Vagina (tissue), 2 donors: ENCODE data around the gene HDAC8. TPM values are rescaled to one million over a fixed set of nuclear protein-coding genes. Genes with fewer than 3 reads are reported as not detected.

Experiments
- DNase-seq, 2 donors: peaks; one replicate each; pipeline ENCODE4 v3.0.0-alpha.2; 2017; ENCODE audit errors: extremely low spot score in 2 of 2
- H3K27ac ChIP-seq: fragments of 200-600 bp; sonication (generic); one replicate; pipeline ENCODE4 v1.5.1; 2019
- H3K27me3 ChIP-seq: fragments of 200-600 bp; sonication (generic); one replicate; pipeline ENCODE4 v1.5.1; 2019
- H3K36me3 ChIP-seq, 2 donors: fragments of 200-600 bp; sonication (generic); one replicate each; pipeline ENCODE4 v1.5.1; 2017 to 2019
- H3K4me1 ChIP-seq: fragments of 200-600 bp; sonication (generic); one replicate; pipeline ENCODE4 v1.5.1; 2019
- H3K4me3 ChIP-seq, 2 donors: fragments of 200-600 bp; sonication (generic); 1 replicate in 1 of 2; 2 replicates in 1 of 2; pipeline ENCODE4 v1.5.1; 2016 to 2019
- H3K9me3 ChIP-seq: fragments of 200-600 bp; sonication (generic); one replicate; pipeline ENCODE4 v1.5.1; 2019
- POLR2A ChIP-seq, 2 donors: fragments of 450-650 bp; IDR thresholded peaks; one replicate each; pipeline ENCODE4 v1.6.1; 2017; ENCODE audit warnings: antibody characterized with exemption in 2 of 2, mild to moderate bottlenecking in 2 of 2, moderate library complexity in 2 of 2
- POLR2AphosphoS5 ChIP-seq, 2 donors: sonication (generic); formaldehyde crosslinking; IDR thresholded peaks; one replicate each; pipeline ENCODE4 v1.9.0; 2017; ENCODE audit warnings: antibody characterized with exemption in 2 of 2, mild to moderate bottlenecking in 2 of 2, low read depth in 1 of 2; ENCODE audit not compliant: insufficient read depth in 1 of 2
- intact Hi-C: fragments of 100-400 bp; cut with DNase I; formaldehyde crosslinking; loops from one replicate; pipeline ENCODE4 v1.15.1; 2023
- total RNA-seq: library from RNA; depleted of rRNA; stranded (reverse); fragments of >200 nt; gene quantifications from one replicate; pipeline ENCODE4 v1.2.3, GENCODE V29; 2016
- TF ChIP-seq, protein P1 (sequence below), 3 experiments: fragments of 450-650 bp in 2 of 3; fragments of 200-600 bp in 1 of 3; sonication (generic) in 1 of 3; IDR thresholded peaks; one replicate each; pipeline ENCODE4 v1.5.1; 2017 to 2019; ENCODE audit warnings: antibody characterized with exemption in 3 of 3, mild to moderate bottlenecking in 2 of 3, moderate library complexity in 2 of 3

HDAC8 gene
- total RNA-seq, 1 donor from 2014 or later = 33.4 TPM

DNA sequence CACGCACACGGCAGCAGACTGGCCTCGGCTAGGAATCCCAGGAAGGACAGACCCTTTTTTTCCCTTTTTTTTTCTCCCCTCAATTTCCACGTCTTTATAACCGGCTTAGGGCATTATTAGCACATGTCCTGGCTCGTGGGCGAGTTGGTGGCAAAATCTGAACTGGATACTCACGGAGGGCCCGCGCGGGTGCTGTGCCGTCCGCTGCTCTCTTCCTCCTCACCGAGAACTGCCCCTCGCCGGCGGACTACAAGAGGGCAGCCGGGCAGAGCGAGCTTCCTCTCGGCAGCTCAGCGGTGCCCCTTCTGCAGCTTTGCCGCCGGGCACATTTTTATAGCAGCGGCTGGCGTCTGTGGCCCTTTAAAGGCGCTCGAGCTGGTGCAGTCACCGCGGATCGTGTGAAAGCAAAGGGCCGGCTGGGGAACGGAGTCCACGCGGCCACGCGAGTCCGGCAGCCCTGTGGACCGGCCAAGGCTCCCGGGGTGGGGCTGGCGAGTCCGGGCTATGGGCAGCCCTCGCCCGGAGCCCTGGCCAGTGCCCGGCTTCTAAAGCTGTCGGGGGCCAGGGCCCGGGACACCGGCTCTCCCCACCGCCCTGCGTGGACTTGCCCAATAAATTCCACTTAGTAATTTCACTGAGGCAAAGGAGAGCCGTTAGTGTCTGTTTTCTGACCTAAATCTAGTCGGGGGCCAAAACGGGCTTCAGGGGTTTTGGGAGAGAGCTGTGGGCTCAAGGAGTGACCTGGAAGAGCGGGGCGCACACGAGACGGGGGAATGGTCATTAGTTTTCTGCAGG, 265.6 kb downstream of the HDAC8 start:
- peak in 1 of 2 donors; percentile 82 for DNase-seq
- Histone ChIP-seq H3K9me3 (no peaks in the 10 kb centered on the region), H3K36me3 (no peaks in the 10 kb centered on the region), H3K4me1 (peaks cover 35% of the 10 kb centered on the region), H3K27me3 (peaks cover 25% of the 10 kb centered on the region), H3K27ac (no peak overlapping the region), H3K4me3 (peak overlapping the region; percentile 51 to 58)
- TF ChIP-seq POLR2A (IDR thresholded peaks at IDR 0.05) (no peak), POLR2AphosphoS5 (IDR thresholded peaks at IDR 0.05; ENCODE audit: insufficient read depth in 1 of 2, low read depth in 1 of 2) (peak in 1 of 2 donors; percentile 47)
- intact Hi-C loops = no loop called here

DNA sequence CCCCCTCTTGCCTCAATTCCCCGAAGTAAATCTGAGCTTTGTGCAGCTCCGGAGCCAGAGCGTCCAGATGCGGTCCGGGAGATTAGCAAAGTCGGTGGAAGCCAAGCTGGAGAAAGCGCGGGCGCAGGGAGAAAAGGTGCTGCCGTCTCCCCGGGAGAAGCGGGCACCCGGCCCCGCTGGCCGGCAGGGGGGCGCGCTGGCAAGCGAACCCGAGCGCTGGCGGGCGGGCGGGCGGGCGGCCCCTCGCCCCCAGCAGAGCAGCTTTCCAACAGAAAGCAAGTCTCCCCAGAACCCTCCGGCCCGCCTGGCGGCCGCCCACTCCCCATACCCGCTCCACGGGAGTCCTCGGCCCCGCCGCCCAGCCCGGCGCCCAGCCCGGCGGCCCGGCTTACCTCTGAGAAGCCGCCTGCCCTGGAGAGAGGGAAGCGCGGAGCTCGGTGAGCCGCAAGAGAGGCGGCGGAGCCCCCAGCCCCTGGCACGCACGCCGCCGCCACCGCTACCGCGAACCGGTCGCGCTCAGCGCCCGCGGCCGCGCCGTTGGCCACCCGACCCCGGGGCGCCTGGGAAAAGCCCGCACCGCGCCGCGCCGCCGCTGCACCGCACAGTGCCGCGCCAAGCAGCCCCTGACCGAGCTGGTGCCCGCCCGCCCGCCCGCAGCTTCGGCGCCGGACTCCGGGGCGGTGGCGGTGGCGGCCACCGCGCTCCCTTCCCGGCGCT, 266.4 kb downstream of the HDAC8 start:
- no peak for DNase-seq
- Histone ChIP-seq H3K27ac (no peak overlapping the region), H3K4me3 (peak overlapping the region; percentile 51 to 58), H3K4me1 (peaks cover 35% of the 10 kb centered on the region), H3K36me3 (no peaks in the 10 kb centered on the region), H3K9me3 (no peaks in the 10 kb centered on the region), H3K27me3 (peaks cover 25% of the 10 kb centered on the region)
- intact Hi-C loops = no loop called here
- TF ChIP-seq POLR2AphosphoS5 (IDR thresholded peaks at IDR 0.05; ENCODE audit: insufficient read depth in 1 of 2, low read depth in 1 of 2) (no peak), POLR2A (IDR thresholded peaks at IDR 0.05) (no peak)
- TF ChIP-seq, protein P1, sequence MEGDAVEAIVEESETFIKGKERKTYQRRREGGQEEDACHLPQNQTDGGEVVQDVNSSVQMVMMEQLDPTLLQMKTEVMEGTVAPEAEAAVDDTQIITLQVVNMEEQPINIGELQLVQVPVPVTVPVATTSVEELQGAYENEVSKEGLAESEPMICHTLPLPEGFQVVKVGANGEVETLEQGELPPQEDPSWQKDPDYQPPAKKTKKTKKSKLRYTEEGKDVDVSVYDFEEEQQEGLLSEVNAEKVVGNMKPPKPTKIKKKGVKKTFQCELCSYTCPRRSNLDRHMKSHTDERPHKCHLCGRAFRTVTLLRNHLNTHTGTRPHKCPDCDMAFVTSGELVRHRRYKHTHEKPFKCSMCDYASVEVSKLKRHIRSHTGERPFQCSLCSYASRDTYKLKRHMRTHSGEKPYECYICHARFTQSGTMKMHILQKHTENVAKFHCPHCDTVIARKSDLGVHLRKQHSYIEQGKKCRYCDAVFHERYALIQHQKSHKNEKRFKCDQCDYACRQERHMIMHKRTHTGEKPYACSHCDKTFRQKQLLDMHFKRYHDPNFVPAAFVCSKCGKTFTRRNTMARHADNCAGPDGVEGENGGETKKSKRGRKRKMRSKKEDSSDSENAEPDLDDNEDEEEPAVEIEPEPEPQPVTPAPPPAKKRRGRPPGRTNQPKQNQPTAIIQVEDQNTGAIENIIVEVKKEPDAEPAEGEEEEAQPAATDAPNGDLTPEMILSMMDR (IDR thresholded peaks at IDR 0.05) = no peak

DNA sequence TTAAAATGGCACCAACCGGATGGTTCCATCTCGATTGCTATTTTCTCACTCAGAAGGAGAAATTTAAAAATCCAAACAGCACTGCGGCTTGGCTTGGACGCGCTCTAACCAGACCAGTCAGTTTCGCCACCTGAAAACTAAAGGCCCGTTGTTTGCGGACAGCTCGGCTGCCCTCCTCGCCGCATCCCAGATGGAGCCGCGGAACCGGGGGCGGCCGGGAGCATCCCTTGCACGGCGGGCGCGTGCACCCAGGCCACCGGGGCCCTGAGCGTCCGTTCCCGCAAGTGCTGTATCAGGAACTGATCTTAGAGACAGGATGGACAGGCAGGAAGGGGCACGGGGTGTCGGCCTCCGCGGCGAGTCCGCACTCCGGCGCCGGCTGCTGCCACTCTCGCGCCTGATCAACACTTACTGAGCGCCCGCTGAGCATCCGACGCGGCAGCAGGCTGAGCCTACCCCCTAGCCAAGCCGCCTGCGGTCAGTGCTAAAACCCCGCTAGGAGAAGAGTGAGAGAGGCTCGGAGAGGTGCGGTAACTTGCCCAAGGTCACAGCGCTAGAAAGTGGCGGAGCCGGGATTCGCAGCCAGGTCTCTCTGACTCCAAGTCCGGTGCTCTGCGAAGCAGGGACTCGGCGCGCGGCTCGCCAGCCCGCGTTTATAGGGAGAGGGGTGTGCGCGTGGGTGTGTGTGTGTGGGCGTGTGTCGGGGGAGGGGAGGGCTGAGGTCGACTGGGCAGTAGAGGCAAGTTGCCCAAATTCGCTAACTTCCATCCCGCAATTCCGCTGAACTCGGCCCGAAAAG, 267.2 kb downstream of the HDAC8 start, which contains the start of gene CITED1:
Gene CITED1, minus strand, starts transcription at position 629 of the 799 bp plus-strand sequence. CDS start 3,045 bp downstream, outside the sequence.
- Histone ChIP-seq H3K27me3 (peaks cover 25% of the 10 kb centered on the region), H3K4me3 (peak within 1 kb of the TSS; percentile 51 to 58), H3K9me3 (no peaks in the 10 kb centered on the region), H3K27ac (no peak within 1 kb of the TSS), H3K4me1 (peaks cover 35% of the 10 kb centered on the region), H3K36me3 (no peaks in the 10 kb centered on the region)
- intact Hi-C loops = no loop called here
- peak in 1 of 2 donors; percentile 77 for DNase-seq
- TF ChIP-seq, protein P1 (IDR thresholded peaks at IDR 0.05) = no peak
- TF ChIP-seq POLR2AphosphoS5 (IDR thresholded peaks at IDR 0.05; ENCODE audit: insufficient read depth in 1 of 2, low read depth in 1 of 2) (no peak), POLR2A (IDR thresholded peaks at IDR 0.05) (no peak)

DNA sequence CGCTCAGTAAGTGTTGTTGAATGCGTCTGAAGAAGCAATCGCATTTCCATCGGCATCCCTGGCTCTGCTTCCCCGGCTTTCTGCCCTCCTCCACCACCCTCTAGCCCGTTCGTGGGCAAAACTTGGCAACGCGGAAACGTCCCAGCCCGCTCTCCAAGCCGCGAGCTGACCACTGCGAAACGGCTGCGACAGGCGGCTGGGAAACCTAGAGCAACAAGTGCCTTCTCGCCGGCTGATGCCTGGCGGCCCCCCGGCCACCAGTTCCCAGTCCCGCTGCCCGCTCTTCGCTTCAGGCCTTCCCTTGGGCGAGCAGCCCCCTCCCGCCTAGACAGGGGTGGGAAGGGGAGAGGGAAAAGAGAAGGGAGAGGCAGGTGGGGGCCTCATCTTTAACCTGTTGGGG, 267.8 kb downstream of the HDAC8 start:
- peaks cover 25% of the 10 kb centered on the region for H3K27me3 ChIP-seq
- H3K27ac ChIP-seq = no peak overlapping the region
- no peaks in the 10 kb centered on the region for H3K9me3 ChIP-seq
- H3K4me1 ChIP-seq = peaks cover 35% of the 10 kb centered on the region
- no peak for TF ChIP-seq POLR2A (IDR thresholded peaks at IDR 0.05)
- TF ChIP-seq POLR2AphosphoS5 (IDR thresholded peaks at IDR 0.05; ENCODE audit: insufficient read depth in 1 of 2, low read depth in 1 of 2) = no peak
- TF ChIP-seq, protein P1 (IDR thresholded peaks at IDR 0.05) = no peak
- intact Hi-C loops = no loop called here
- H3K4me3 ChIP-seq = peak overlapping the region; percentile 51 to 58
- H3K36me3 ChIP-seq = no peaks in the 10 kb centered on the region
- DNase-seq = peak in 1 of 2 donors; percentile 61

- DNase-seq = peak in 1 of 2 donors; percentile 93
- Histone ChIP-seq H3K36me3 (no peaks in the 10 kb centered on the region), H3K4me1 (peaks cover 14% of the 10 kb centered on the region), H3K27ac (no peak overlapping the region), H3K4me3 (no peak overlapping the region), H3K9me3 (no peaks in the 10 kb centered on the region), H3K27me3 (peaks cover 12% of the 10 kb centered on the region)
- TF ChIP-seq POLR2A (IDR thresholded peaks at IDR 0.05) (no peak), POLR2AphosphoS5 (IDR thresholded peaks at IDR 0.05; ENCODE audit: insufficient read depth in 1 of 2, low read depth in 1 of 2) (no peak)
- TF ChIP-seq, protein P1 (IDR thresholded peaks at IDR 0.05) = no peak
- intact Hi-C loops = no loop called here
Observed at GRCh38 chrX:72301781-72302180, 270.9 kb downstream of the HDAC8 start.
